Ovary (tissue), 9 donors: ENCODE measurements around the gene APOBEC4. TPM values are rescaled to one million over a fixed set of nuclear protein-coding genes. Genes with fewer than 3 reads are reported as not detected.

ENCODE experiments used
- DNase-seq, 5 donors: peaks; one replicate each; pipeline ENCODE4 v3.0.0-alpha.2; 2019 to 2020
- H3K27ac ChIP-seq, 2 donors: fragments of 200-600 bp; one replicate each; pipeline versions ENCODE4 v1.5.1 to v1.8.0; 2019 to 2022
- H3K27me3 ChIP-seq: fragments of 200-600 bp; one replicate; pipeline ENCODE4 v1.8.0; 2022
- H3K36me3 ChIP-seq: fragments of 200-600 bp; sonication (generic); one replicate; pipeline ENCODE4 v1.5.1; 2019
- H3K4me1 ChIP-seq: one replicate; pipeline ENCODE4 v1.8.1; 2013; ENCODE audit warnings: mild to moderate bottlenecking, moderate library complexity; ENCODE audit not compliant: insufficient read depth
- H3K4me3 ChIP-seq: fragments of 200-600 bp; sonication (generic); one replicate; pipeline ENCODE4 v1.5.1; 2017
- H3K9me3 ChIP-seq, 2 donors: fragments of 200-600 bp in 1 of 2; sonication (generic) in 1 of 2; one replicate each; pipeline versions ENCODE4 v1.5.1 to v1.8.1; 2013 to 2019; ENCODE audit warnings: mild to moderate bottlenecking in 1 of 2, moderate library complexity in 1 of 2
- EP300 ChIP-seq: sonication (generic); formaldehyde crosslinking; IDR thresholded peaks from one replicate; pipeline ENCODE4 v1.6.1; 2017; ENCODE audit warnings: antibody characterized with exemption
- POLR2A ChIP-seq: fragments of 450-650 bp; IDR thresholded peaks from one replicate; pipeline ENCODE4 v1.6.1; 2017; ENCODE audit warnings: antibody characterized with exemption, mild to moderate bottlenecking, moderate library complexity
- WGBS, 3 donors: extraction: QIAGEN DNeasy Blood & Tissue Kit in 1 of 3; methylation state at CpG; one replicate each; pipeline versions ENCODE4 v1.1.5 to v1.1.7; 2013 to 2017; 5-methylcytosine and 5-hydroxymethylcytosine counted together
- intact Hi-C, 4 donors: fragments of 100-400 bp; cut with DNase I; formaldehyde crosslinking; loops; one replicate each; pipeline versions ENCODE4 v1.11.0 to v1.15.1; 2022 to 2023
- polyA plus RNA-seq, 2 donors: library from polyadenylated mRNA; stranded (reverse); fragments of 200-250 nt in 1 of 2; fragments of 350-450 nt in 1 of 2; fragmentation: Illumina TruSeq in 1 of 2; extraction: RNeasy Lipid Tissue Mini Kit (QIAGEN cat#74804) in 1 of 2; gene quantifications; one replicate each; pipeline ENCODE4 v1.2.3, GENCODE V29; 2013 to 2014
- total RNA-seq, 7 donors: library from RNA; depleted of rRNA in 2 of 7; stranded (reverse); fragments of >200 nt in 2 of 7; fragmentation: NEBNext Ultra II Directional in 3 of 7; extraction: Animal tissue kit (Norgen Biotek cat#: 25700) in 3 of 7; gene quantifications; one replicate each; pipeline versions ENCODE4 v1.1.0 to v1.2.4, GENCODE V29; 2016 to 2023
- TF ChIP-seq, protein P1 (sequence below), 3 donors: fragments of 450-650 bp in 2 of 3; fragments of 200-600 bp in 1 of 3; IDR thresholded peaks; one replicate each; pipeline versions ENCODE4 v1.5.1 to v1.8.0; 2016 to 2022; ENCODE audit warnings: antibody characterized with exemption in 3 of 3, mild to moderate bottlenecking in 1 of 3
- donor health status: DM: no; HTN: no; CAD: no; lungs with moderate emphysema.
- donor health status: DM: no; HTN: no; CAD: no.
- donor health status: Bipolar disorder and iron deficiency.
- donor health status: DM: yes; HTN: yes; CAD: no.
- donor health status: DM: no; HTN: no; CAD: no.
- donor health status: DM: yes; HTN: yes; CAD: no.

Gene APOBEC4
- total and polyA plus RNA-seq, 9 donors: 0.12 to 2.0 (median 0.46) TPM; not detected in 5

DNA sequence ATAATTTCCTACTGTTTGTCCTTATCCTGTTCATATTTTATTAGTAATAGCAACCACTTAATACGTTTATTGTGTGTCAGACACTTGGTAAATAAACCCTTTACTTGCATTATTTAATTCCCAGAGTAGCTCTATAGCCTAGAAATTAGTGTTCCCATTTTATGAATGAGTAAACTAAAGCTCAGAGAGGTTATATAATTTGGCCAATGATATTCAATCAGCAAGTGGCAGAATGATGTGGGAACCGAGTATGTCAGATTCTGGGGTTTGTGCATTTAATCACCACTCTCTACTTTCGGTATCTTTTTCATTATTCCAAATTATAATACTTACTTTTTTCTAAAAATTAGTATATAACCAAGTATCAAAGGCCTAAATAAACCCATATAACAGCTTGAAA lies 10.9 kb downstream of the APOBEC4 start:
- no peaks in the 10 kb centered on the region for H3K27me3 ChIP-seq
- H3K36me3 ChIP-seq: no peaks in the 10 kb centered on the region
- no peak for DNase-seq
- intact Hi-C loops: no loop called here
- no peak for TF ChIP-seq POLR2A
- no peak for TF ChIP-seq EP300
- TF ChIP-seq, protein P1, sequence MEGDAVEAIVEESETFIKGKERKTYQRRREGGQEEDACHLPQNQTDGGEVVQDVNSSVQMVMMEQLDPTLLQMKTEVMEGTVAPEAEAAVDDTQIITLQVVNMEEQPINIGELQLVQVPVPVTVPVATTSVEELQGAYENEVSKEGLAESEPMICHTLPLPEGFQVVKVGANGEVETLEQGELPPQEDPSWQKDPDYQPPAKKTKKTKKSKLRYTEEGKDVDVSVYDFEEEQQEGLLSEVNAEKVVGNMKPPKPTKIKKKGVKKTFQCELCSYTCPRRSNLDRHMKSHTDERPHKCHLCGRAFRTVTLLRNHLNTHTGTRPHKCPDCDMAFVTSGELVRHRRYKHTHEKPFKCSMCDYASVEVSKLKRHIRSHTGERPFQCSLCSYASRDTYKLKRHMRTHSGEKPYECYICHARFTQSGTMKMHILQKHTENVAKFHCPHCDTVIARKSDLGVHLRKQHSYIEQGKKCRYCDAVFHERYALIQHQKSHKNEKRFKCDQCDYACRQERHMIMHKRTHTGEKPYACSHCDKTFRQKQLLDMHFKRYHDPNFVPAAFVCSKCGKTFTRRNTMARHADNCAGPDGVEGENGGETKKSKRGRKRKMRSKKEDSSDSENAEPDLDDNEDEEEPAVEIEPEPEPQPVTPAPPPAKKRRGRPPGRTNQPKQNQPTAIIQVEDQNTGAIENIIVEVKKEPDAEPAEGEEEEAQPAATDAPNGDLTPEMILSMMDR (IDR thresholded peaks at IDR 0.05): no peak
- no peaks in the 10 kb centered on the region for H3K9me3 ChIP-seq
- WGBS, 3 donors: 86 to 88% (median 87%) methylated on average over 3 of the region's 3 CpGs
- no peaks in the 10 kb centered on the region for H3K4me1 ChIP-seq
- no peak overlapping the region for H3K27ac ChIP-seq
- H3K4me3 ChIP-seq: no peak overlapping the region

DNA sequence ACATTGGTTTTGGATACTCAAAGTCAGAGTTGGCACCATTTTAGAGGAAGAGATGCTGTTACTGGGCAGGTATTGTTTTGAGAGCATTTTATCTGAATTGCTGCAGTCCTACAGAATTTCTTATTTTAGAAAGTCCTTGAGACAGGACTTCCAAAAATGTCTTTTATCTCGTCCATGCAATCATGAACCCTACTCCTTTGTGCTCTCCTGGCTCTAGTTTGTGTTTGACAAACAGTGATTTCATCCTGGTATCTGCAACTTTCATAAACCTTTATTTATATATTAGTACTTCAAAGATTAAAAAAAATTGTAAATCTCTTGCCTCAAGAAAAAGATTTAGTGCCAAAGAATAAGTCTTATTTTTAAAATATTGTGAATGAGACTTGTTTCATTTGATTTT lies 12.9 kb downstream of the APOBEC4 start:
- no peak for DNase-seq
- Histone ChIP-seq H3K9me3 (no peaks in the 10 kb centered on the region), H3K27ac (no peak overlapping the region), H3K36me3 (no peaks in the 10 kb centered on the region), H3K27me3 (no peaks in the 10 kb centered on the region), H3K4me1 (no peaks in the 10 kb centered on the region), H3K4me3 (no peak overlapping the region)
- 16 to 29% (median 22%) methylated on average over 1 of the region's 1 CpG for WGBS, 3 donors
- TF ChIP-seq POLR2A (no peak), EP300 (no peak)
- TF ChIP-seq, protein P1 (IDR thresholded peaks at IDR 0.05): no peak
- intact Hi-C loops: no loop called here

DNA sequence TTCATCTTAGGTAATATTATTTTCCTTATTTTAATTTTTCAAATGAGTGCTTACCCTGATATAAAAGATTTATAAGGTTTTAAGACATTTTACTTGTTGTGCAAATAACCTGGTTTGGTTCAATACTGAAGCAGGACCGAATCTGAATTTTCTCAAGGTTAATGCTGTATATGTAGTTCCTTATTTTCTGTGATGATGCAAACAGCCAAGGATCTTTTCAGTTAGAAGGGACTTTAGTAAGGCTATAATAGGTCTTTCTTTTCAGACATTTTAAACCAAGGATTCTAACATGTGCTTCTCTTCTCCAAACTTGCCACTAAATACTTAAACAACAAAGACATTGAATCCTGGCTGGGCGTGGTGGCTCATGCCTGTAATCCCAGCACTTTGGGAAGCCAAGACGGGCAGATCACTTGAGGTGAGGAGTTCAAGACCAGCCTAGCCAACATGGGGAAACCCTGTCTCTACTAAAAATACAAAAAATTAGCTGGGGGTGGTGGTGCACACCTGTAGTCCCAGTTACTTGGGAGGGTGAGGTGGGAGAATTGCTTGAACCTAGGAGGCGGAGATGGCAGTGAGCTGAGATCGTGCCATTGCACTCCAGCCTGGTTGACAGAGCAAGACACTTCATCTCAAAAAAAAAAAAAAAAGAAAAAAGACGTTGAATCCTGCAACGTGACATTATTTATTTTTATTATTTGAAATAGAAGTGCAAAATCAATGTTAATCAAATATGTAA lies 14.3 kb downstream of the APOBEC4 start:
- intact Hi-C loops: loop anchor here in 1 of 4 donors (5.0 kb wide), 1 partner anchor 617 kb away; the partner anchor contains the start of gene LAMC1
- no peaks in the 10 kb centered on the region for H3K36me3 ChIP-seq
- WGBS, 3 donors: 84 to 89% (median 84%) methylated on average over 7 of the region's 7 CpGs
- no peaks in the 10 kb centered on the region for H3K4me1 ChIP-seq
- H3K27ac ChIP-seq: no peak overlapping the region
- H3K27me3 ChIP-seq: no peaks in the 10 kb centered on the region
- DNase-seq: no peak
- H3K4me3 ChIP-seq: no peak overlapping the region
- no peaks in the 10 kb centered on the region for H3K9me3 ChIP-seq
- TF ChIP-seq, protein P1 (IDR thresholded peaks at IDR 0.05): no peak
- TF ChIP-seq POLR2A (no peak), EP300 (no peak)

DNA sequence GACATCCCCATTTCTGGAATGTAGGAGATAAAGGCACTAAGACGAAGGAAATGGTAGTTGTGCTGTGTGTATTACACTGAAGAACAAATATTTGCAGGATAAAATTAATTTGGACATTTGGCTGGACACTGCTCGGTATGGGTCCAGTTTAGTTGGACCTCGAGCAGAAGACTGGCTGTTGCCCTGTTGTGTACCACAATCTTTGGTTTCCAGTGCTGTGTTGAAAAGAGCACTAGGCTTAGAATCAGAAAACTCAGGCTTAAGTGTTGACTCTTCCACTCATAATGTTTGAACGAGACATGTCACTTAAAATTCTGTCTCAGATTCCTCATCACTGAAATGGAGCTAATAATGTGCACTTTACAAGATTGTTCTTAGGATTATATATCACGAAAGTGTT lies 16.3 kb downstream of the APOBEC4 start:
- H3K4me3 ChIP-seq: no peak overlapping the region
- H3K27me3 ChIP-seq: no peaks in the 10 kb centered on the region
- intact Hi-C loops: loop anchor here in 1 of 4 donors (5.0 kb wide), 1 partner anchor 614 kb away; the partner anchor contains the start of gene LAMC1
- H3K4me1 ChIP-seq: peaks cover 1% of the 10 kb centered on the region
- DNase-seq: no peak
- no peaks in the 10 kb centered on the region for H3K9me3 ChIP-seq
- H3K36me3 ChIP-seq: no peaks in the 10 kb centered on the region
- 53 to 62% (median 59%) methylated on average over 5 of the region's 5 CpGs for WGBS, 3 donors
- TF ChIP-seq POLR2A (no peak), EP300 (no peak)
- TF ChIP-seq, protein P1 (IDR thresholded peaks at IDR 0.05): no peak
- H3K27ac ChIP-seq: no peak overlapping the region
